ENCODE measurements around the gene PAEP. TPM values are rescaled to one million over a fixed set of nuclear protein-coding genes. Genes with fewer than 3 reads are reported as not detected.

Gene PAEP
- total and polyA plus RNA-seq, 8 donors, result not detected

- H3K36me3 ChIP-seq, result no peaks in the 10 kb centered on the region
- no peak for TF ChIP-seq CTCF (IDR thresholded peaks at IDR 0.05)
- H3K4me1 ChIP-seq, result no peaks in the 10 kb centered on the region
- H3K4me3 ChIP-seq, result no peak overlapping the region
- H3K27me3 ChIP-seq, result peaks cover 0 to 4% (median 0%) of the 10 kb centered on the region in 4 donors
- no peak overlapping the region for H3K27ac ChIP-seq
- FAIRE-seq (no peak), ATAC-seq (no peak), DNase-seq (no peak)
- 41 to 56% methylated on average over 4 of the region's 4 CpGs for WGBS, 2 donors
- intact Hi-C loops (cut with DNase I), result loop anchor here in 1 of 3 donors (10.0 kb wide), 1 partner anchor 60 kb away; a partner anchor contains a TSS
- no peaks in the 10 kb centered on the region for H3K9me3 ChIP-seq
Observed at GRCh38 chr9:135554718-135555117, 6.8 kb upstream of the PAEP start.

- no peak for ATAC-seq
- no peak for TF ChIP-seq CTCF (IDR thresholded peaks at IDR 0.05)
- no peak for FAIRE-seq
- Histone ChIP-seq H3K27me3 (peaks cover 0 to 6% (median 0%) of the 10 kb centered on the region in 4 donors), H3K27ac (no peak overlapping the region), H3K9me3 (no peaks in the 10 kb centered on the region), H3K4me3 (no peak overlapping the region), H3K4me1 (no peaks in the 10 kb centered on the region), H3K36me3 (no peaks in the 10 kb centered on the region)
- DNase-seq, result no peak
- WGBS, 2 donors, result 36 to 48% methylated on average over 5 of the region's 5 CpGs
- intact Hi-C loops (cut with DNase I), result loop anchor here in 1 of 3 donors (10.0 kb wide), 1 partner anchor 60 kb away; a partner anchor contains a TSS
Observed at GRCh38 chr9:135555203-135555602, 6.4 kb upstream of the PAEP start.

GRCh38 chr9:135555910-135556309, 5.6 kb upstream of the PAEP start:
- Histone ChIP-seq H3K4me1 (no peaks in the 10 kb centered on the region), H3K4me3 (no peak overlapping the region), H3K36me3 (no peaks in the 10 kb centered on the region), H3K9me3 (no peaks in the 10 kb centered on the region), H3K27ac (no peak overlapping the region), H3K27me3 (peaks cover 0 to 6% (median 0%) of the 10 kb centered on the region in 4 donors)
- intact Hi-C loops (cut with DNase I), result loop anchor here in 1 of 3 donors (10.0 kb wide), 1 partner anchor 59 kb away; a partner anchor contains a TSS
- no peak for TF ChIP-seq CTCF (IDR thresholded peaks at IDR 0.05)
- no peak for FAIRE-seq
- DNase-seq, result no peak
- WGBS, 2 donors, result 59 to 64% methylated on average over 16 of the region's 16 CpGs
- no peak for ATAC-seq

- Histone ChIP-seq H3K27ac (no peak overlapping the region), H3K9me3 (no peaks in the 10 kb centered on the region), H3K4me3 (no peak overlapping the region), H3K4me1 (no peaks in the 10 kb centered on the region), H3K27me3 (peaks cover 0 to 6% (median 0%) of the 10 kb centered on the region in 4 donors), H3K36me3 (no peaks in the 10 kb centered on the region)
- intact Hi-C loops (cut with DNase I), result loop anchor here in 1 of 3 donors (10.0 kb wide), 1 partner anchor 55 kb away; a partner anchor contains a TSS
- DNase-seq (no peak), ATAC-seq (no peak), FAIRE-seq (no peak)
- no peak for TF ChIP-seq CTCF (IDR thresholded peaks at IDR 0.05)
- WGBS, 2 donors, result 19 to 26% methylated on average over 11 of the region's 11 CpGs
Observed at GRCh38 chr9:135559606-135560005, 1.9 kb upstream of the PAEP start.

GRCh38 chr9:135562235-135562745, 734 bp downstream of the PAEP start:
- DNase-seq (no peak), ATAC-seq (no peak), FAIRE-seq (no peak)
- no peaks in the 10 kb centered on the region for H3K36me3 ChIP-seq
- no peaks in the 10 kb centered on the region for H3K9me3 ChIP-seq
- no peak overlapping the region for H3K4me3 ChIP-seq
- H3K27ac ChIP-seq, result no peak overlapping the region
- H3K27me3 ChIP-seq, result peaks cover 0 to 3% (median 0%) of the 10 kb centered on the region in 4 donors
- no peak for TF ChIP-seq CTCF (IDR thresholded peaks at IDR 0.05)
- intact Hi-C loops (cut with DNase I), result no loop called here
- 71 to 75% methylated on average over 17 of the region's 17 CpGs for WGBS, 2 donors
- no peaks in the 10 kb centered on the region for H3K4me1 ChIP-seq
